Mucosa of stomach (tissue), 1 donor: ENCODE data around the gene DIS3L2.
"Not testable (repeated sequence)": the region's sequence is repeated elsewhere in the genome, so short reads cannot be mapped to it uniquely, and the experiment has no call there.

Experiments
- H3K27me3 ChIP-seq: one replicate; pipeline ENCODE4 v1.7.0; 2013; ENCODE audit warnings: mild to moderate bottlenecking, low read length; ENCODE audit not compliant: control insufficient read depth, insufficient read depth
- H3K36me3 ChIP-seq: one replicate; pipeline ENCODE4 v1.7.0; 2013; ENCODE audit warnings: low read length; ENCODE audit not compliant: control insufficient read depth, insufficient read depth
- H3K4me1 ChIP-seq: one replicate; pipeline ENCODE4 v1.7.0; 2013; ENCODE audit warnings: mild to moderate bottlenecking, low read length; ENCODE audit not compliant: control insufficient read depth, insufficient read depth
- H3K4me3 ChIP-seq: one replicate; pipeline ENCODE4 v1.7.0; 2013; ENCODE audit warnings: low read length
- H3K9ac ChIP-seq: one replicate; pipeline ENCODE4 v1.7.0; 2013; ENCODE audit warnings: mild to moderate bottlenecking, low read length, moderate library complexity
- H3K9me3 ChIP-seq: one replicate; pipeline ENCODE4 v1.7.0; 2013; ENCODE audit warnings: mild to moderate bottlenecking, low read length, moderate library complexity; ENCODE audit not compliant: control insufficient read depth
- donor health status: Pancreatic carcinoma.

DIS3L2 gene

DNA sequence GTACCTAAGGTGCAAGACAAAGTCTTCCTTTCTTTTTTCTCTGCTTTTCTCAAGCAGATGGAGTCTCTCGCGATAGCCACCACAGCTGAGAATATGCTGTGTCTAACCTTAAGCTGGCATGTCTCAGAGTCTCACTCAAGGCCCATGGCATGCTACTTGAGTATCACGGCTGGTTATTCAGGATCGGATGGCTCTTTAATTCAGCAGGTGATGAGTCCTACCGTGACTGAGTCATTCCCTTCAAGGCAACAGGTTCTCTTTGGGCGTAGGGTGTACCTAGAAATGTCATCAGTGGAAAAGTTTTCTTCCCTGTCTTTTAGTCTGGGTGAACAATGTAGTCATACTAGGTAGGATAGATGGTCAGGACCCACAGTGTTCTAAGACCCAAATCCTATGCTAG lies 136.2 kb downstream of the DIS3L2 start:
- H3K36me3 ChIP-seq: no peaks in the 10 kb centered on the region
- H3K9ac ChIP-seq: no peak overlapping the region
- H3K4me3 ChIP-seq: no peak overlapping the region
- H3K4me1 ChIP-seq: no peaks in the 10 kb centered on the region
- no peaks in the 10 kb centered on the region for H3K9me3 ChIP-seq
- H3K27me3 ChIP-seq: no peaks in the 10 kb centered on the region

DNA sequence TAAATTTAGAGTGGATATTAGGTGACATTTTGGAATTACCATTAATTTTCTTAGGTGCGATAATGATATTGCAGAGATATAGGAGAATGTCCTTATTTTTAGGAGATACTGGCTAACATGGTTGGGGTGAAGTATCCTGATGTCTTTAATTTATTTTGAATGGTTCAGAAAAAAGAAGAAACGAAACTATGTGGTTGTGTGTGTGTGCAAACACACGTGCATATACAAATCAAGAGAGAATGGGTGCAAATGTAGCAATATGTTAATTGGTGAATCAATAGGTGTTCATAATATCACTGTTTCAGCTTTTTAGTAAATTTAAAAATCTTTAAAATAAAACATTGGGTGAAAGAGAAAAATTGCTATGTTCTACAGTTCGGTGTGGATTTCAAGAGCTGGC lies 140.9 kb downstream of the DIS3L2 start:
- Histone ChIP-seq H3K9ac (no peak overlapping the region), H3K9me3 (no peaks in the 10 kb centered on the region), H3K36me3 (no peaks in the 10 kb centered on the region), H3K27me3 (no peaks in the 10 kb centered on the region), H3K4me1 (no peaks in the 10 kb centered on the region), H3K4me3 (no peak overlapping the region)

- Histone ChIP-seq H3K4me1 (no peaks in the 10 kb centered on the region), H3K27me3 (no peaks in the 10 kb centered on the region), H3K9ac (no peak overlapping the region), H3K36me3 (no peaks in the 10 kb centered on the region), H3K4me3 (no peak overlapping the region), H3K9me3 (no peaks in the 10 kb centered on the region)
Measured at GRCh38 chr2:232103140-232103737, 141.7 kb downstream of the DIS3L2 start.

GRCh38 chr2:232104076-232104646 lies 142.6 kb downstream of the DIS3L2 start:
- Histone ChIP-seq H3K27me3 (no peaks in the 10 kb centered on the region), H3K9ac (no peak overlapping the region), H3K4me1 (no peaks in the 10 kb centered on the region)

GRCh38 chr2:232111551-232111950 lies 150.0 kb downstream of the DIS3L2 start:
- H3K27me3 ChIP-seq: no peaks in the 10 kb centered on the region
- no peaks in the 10 kb centered on the region for H3K4me1 ChIP-seq
- H3K4me3 ChIP-seq: no peak overlapping the region
- no peaks in the 10 kb centered on the region for H3K9me3 ChIP-seq
- no peak overlapping the region for H3K9ac ChIP-seq
- no peaks in the 10 kb centered on the region for H3K36me3 ChIP-seq

More at GRCh38 chr2:232104076-232104646, 142.6 kb downstream of the DIS3L2 start:
- H3K4me3 ChIP-seq: no peak overlapping the region
- no peaks in the 10 kb centered on the region for H3K36me3 ChIP-seq
- no peaks in the 10 kb centered on the region for H3K9me3 ChIP-seq

GRCh38 chr2:232113821-232114220 lies 152.3 kb downstream of the DIS3L2 start:
- H3K27me3 ChIP-seq: no peaks in the 10 kb centered on the region
- no peaks in the 10 kb centered on the region for H3K36me3 ChIP-seq
- no peak overlapping the region for H3K4me3 ChIP-seq
- H3K9ac ChIP-seq: no peak overlapping the region
- H3K9me3 ChIP-seq: no peaks in the 10 kb centered on the region
- H3K4me1 ChIP-seq: no peaks in the 10 kb centered on the region

DNA sequence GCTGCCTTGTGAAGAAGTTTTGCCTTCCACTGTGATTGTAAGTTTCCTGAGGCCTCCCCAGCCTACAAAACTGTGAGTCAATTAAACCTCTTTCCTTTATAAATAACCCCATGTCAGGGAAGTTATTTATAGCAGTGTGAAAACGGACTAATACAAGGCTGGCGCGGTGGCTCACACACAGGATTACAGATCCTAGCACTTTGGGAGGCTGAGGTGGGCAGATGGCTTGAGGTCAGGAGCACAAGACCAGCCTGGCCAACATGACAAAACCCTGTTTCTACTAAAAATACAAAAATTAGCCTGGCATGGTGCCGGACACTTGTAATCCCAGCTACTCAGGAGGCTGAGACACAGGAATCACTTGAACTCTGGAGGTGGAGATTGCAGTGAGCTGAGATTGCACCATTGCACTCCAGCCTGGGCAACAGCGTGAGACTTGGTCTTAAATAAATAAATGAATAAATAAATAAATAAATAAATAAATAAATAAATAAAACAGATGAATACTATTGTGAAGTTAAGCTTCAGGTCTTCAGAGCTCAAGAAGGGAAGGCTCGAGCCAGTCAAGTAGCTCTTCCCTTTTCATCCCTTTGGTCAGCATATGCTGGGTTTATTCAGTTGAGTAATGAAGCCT lies 154.3 kb downstream of the DIS3L2 start:
- not testable (repeated sequence) for H3K4me1 ChIP-seq, H3K9ac ChIP-seq, H3K27me3 ChIP-seq, H3K36me3 ChIP-seq, H3K4me3 ChIP-seq, H3K9me3 ChIP-seq

DNA sequence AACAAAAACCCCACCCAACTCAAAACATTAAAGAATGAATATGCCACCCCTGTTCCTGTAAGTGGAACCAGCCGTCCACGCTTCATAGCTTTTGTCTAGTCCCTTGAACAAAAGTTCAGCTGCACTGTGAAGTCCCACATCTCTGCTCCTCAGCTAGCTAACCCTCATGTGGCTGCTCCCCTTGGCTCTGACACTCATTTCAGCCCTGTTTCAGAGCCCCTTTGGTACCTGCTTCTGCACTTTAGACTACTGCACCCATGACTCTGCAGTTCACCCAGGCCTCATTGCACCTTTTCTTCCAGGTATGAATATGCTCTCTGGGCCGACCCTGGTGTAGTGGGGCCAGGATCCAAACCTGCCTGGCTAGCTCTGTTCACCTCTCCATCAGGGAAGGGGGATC lies 155.3 kb downstream of the DIS3L2 start:
- no peaks in the 10 kb centered on the region for H3K9me3 ChIP-seq

GRCh38 chr2:232117413-232117812 lies 155.9 kb downstream of the DIS3L2 start:
- H3K36me3 ChIP-seq: no peaks in the 10 kb centered on the region
- H3K4me1 ChIP-seq: peaks cover 10% of the 10 kb centered on the region
- no peaks in the 10 kb centered on the region for H3K27me3 ChIP-seq
- no peaks in the 10 kb centered on the region for H3K9me3 ChIP-seq
- H3K4me3 ChIP-seq: no peak overlapping the region
- H3K9ac ChIP-seq: no peak overlapping the region

More for the DNA sequence above, 155.3 kb downstream of the DIS3L2 start:
- Histone ChIP-seq H3K4me1 (peaks cover 10% of the 10 kb centered on the region), H3K27me3 (no peaks in the 10 kb centered on the region), H3K36me3 (no peaks in the 10 kb centered on the region), H3K9ac (no peak overlapping the region), H3K4me3 (no peak overlapping the region)

DNA sequence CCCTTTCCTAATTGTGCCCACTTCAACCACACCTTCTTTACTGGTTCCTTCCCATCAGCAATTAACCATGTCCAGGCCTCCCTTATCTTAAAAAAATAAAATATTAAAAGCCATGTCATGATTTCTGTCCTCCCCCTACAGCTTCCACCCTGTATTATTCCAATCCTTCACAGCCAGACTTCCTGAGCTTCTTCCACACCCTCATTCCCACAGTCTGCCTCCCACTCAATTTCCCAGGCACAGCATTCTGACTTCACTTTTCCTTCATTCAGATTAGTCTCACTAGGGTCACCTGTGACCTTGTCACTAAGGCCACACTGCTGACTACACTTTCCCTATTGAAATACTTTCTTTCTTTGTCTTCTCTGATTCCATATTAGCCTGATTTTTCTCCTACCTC lies 159.4 kb downstream of the DIS3L2 start:
- H3K36me3 ChIP-seq: no peaks in the 10 kb centered on the region
- no peak overlapping the region for H3K9ac ChIP-seq
- H3K27me3 ChIP-seq: no peaks in the 10 kb centered on the region
- H3K4me1 ChIP-seq: peaks cover 10% of the 10 kb centered on the region
- no peaks in the 10 kb centered on the region for H3K9me3 ChIP-seq
- H3K4me3 ChIP-seq: no peak overlapping the region

GRCh38 chr2:232124309-232124708 lies 162.8 kb downstream of the DIS3L2 start:
- no peaks in the 10 kb centered on the region for H3K9me3 ChIP-seq
- no peaks in the 10 kb centered on the region for H3K36me3 ChIP-seq
- no peaks in the 10 kb centered on the region for H3K27me3 ChIP-seq
- peaks cover 11% of the 10 kb centered on the region for H3K4me1 ChIP-seq
- no peak overlapping the region for H3K4me3 ChIP-seq
- no peak overlapping the region for H3K9ac ChIP-seq

- Histone ChIP-seq H3K27me3 (no peaks in the 10 kb centered on the region), H3K9me3 (no peaks in the 10 kb centered on the region), H3K9ac (no peak overlapping the region), H3K4me3 (no peak overlapping the region), H3K36me3 (no peaks in the 10 kb centered on the region), H3K4me1 (peaks cover 4% of the 10 kb centered on the region)
Measured at GRCh38 chr2:232126301-232127099, 165.0 kb downstream of the DIS3L2 start.
